ENCODE data around the gene CDK5R2.

The CDK5R2 gene

DNA sequence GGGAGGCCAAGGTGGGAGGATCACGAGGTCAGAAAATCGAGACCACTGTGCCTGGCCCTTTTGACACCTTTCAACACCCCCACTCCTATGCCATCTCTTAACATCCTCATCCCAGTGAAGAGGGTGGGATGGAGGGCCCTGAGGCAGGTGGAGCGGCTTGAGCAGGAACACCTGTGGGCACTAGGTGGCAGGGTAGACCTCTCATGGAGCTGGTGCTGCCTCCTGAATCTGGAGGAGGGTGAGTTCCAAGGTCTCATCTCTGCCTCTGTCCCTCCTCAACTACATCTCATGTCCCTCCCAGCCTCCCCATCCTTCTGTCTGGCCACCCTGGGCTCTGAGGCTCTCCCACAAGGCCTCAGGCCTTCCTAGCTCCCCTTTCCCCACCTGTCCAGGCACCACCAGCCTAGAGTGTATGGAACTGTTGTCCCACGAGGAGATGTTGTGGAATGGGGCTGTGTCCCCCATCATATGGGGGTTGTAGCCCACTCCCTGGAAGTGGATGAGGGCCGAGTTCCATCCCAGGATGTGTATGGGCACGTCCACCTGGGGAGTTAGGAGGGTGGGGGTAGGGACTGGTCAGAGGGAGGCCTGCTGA lies 50.8 kb downstream of the CDK5R2 start:
- peak; percentile 10 for DNase-seq

DNA sequence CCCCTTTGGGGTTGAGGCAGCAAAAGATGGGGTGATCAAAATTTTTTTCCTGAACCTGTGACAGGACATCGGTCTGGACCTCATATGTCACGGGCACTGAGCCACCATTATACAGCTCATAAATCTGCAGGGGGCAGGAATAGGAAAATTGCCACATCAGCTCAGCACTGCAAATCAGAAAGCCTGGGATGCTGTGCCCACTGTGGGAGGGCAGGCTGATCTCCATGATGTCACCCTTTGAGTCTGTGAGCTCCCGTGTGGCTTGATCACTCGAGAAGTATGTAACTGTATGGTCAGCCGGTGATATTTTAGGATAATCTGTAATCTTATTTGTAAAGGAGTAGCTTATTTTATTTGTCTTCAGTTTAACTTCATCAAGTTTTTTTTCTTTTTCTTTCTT lies 51.4 kb downstream of the CDK5R2 start:
- DNase-seq, result no peak

Measured in NCI-H510A (cell line).